Progenitor cell of endocrine pancreas (in vitro differentiated cells): ENCODE data around the gene TTC23. TPM values are rescaled to one million over a fixed set of nuclear protein-coding genes. Genes with fewer than 3 reads are reported as not detected.

ENCODE experiments used
- DNase-seq: peaks from one replicate; pipeline ENCODE4 v3.0.0; 2021; ENCODE audit warnings: low spot score; ENCODE audit not compliant: unreplicated experiment
- H3K27ac Mint-ChIP-seq: 2 replicates; pipeline ENCODE4 v1.8.0; 2021; ENCODE audit warnings: mild to moderate bottlenecking, moderate library complexity, mixed read lengths
- H3K27me3 Mint-ChIP-seq: 2 replicates; pipeline ENCODE4 v1.8.0; 2021; ENCODE audit warnings: mixed read lengths
- H3K36me3 Mint-ChIP-seq: 2 replicates; pipeline ENCODE4 v1.8.0; 2022; ENCODE audit warnings: mixed read lengths; ENCODE audit not compliant: insufficient read depth
- H3K4me1 Mint-ChIP-seq: 2 replicates; pipeline ENCODE4 v1.8.0; 2021; ENCODE audit warnings: low read depth, mixed read lengths
- H3K4me3 Mint-ChIP-seq: 2 replicates; pipeline ENCODE4 v1.8.0; 2021; ENCODE audit warnings: low read depth, mild to moderate bottlenecking, moderate library complexity, mixed read lengths
- H3K9me3 Mint-ChIP-seq: 2 replicates; pipeline ENCODE4 v1.8.0; 2021; ENCODE audit warnings: low read depth, mixed read lengths
- total RNA-seq: library from RNA; stranded (reverse); gene quantifications from 2 replicates; pipeline ENCODE4 v1.2.1, GENCODE V29; 2021
- TF ChIP-seq, protein P1 (sequence below): fragments of 200-600 bp; sonication (generic); IDR thresholded peaks from one replicate; pipeline ENCODE4 v1.5.0; 2021; ENCODE audit warnings: antibody characterized with exemption, mild to moderate bottlenecking; ENCODE audit not compliant: unreplicated experiment

The TTC23 gene
- total RNA-seq, 1 donor from 2014 or later: 28.4 TPM

DNA sequence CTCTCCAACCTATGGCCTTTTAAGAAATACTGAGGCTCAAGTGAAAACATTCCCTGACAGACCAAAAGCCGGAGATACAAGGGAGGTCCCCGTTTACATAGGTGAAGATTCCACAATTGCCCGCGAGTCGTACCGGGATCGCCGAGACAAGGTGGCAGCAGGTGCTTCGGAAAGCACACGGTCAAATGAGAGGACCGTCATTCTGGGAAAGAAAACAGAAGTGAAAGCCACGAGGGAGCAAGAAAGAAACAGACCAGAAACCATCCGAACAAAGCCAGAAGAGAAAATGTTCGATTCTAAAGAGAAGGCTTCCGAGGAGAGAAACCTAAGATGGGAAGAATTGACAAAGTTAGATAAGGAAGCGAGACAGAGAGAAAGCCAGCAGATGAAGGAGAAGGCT lies 119.7 kb downstream of the TTC23 start:
- no peak overlapping the region for H3K27ac Mint-ChIP-seq
- H3K36me3 Mint-ChIP-seq: peaks cover 20% of the 10 kb centered on the region

GRCh38 chr15:99128411-99128810 lies 121.0 kb downstream of the TTC23 start:
- Mint-ChIP-seq H3K4me3 (no peak overlapping the region), H3K27ac (no peak overlapping the region), H3K4me1 (peaks cover 8% of the 10 kb centered on the region), H3K36me3 (peaks cover 18% of the 10 kb centered on the region), H3K27me3 (no peaks in the 10 kb centered on the region), H3K9me3 (peaks cover 8% of the 10 kb centered on the region)
- no peak for DNase-seq
- TF ChIP-seq, protein P1, sequence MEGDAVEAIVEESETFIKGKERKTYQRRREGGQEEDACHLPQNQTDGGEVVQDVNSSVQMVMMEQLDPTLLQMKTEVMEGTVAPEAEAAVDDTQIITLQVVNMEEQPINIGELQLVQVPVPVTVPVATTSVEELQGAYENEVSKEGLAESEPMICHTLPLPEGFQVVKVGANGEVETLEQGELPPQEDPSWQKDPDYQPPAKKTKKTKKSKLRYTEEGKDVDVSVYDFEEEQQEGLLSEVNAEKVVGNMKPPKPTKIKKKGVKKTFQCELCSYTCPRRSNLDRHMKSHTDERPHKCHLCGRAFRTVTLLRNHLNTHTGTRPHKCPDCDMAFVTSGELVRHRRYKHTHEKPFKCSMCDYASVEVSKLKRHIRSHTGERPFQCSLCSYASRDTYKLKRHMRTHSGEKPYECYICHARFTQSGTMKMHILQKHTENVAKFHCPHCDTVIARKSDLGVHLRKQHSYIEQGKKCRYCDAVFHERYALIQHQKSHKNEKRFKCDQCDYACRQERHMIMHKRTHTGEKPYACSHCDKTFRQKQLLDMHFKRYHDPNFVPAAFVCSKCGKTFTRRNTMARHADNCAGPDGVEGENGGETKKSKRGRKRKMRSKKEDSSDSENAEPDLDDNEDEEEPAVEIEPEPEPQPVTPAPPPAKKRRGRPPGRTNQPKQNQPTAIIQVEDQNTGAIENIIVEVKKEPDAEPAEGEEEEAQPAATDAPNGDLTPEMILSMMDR: no peak

More for the DNA sequence above, 119.7 kb downstream of the TTC23 start:
- H3K4me3 Mint-ChIP-seq: no peak overlapping the region
- peaks cover 8% of the 10 kb centered on the region for H3K9me3 Mint-ChIP-seq
- no peak for DNase-seq
- H3K4me1 Mint-ChIP-seq: peaks cover 2% of the 10 kb centered on the region
- H3K27me3 Mint-ChIP-seq: no peaks in the 10 kb centered on the region
- TF ChIP-seq, protein P1: no peak

DNA sequence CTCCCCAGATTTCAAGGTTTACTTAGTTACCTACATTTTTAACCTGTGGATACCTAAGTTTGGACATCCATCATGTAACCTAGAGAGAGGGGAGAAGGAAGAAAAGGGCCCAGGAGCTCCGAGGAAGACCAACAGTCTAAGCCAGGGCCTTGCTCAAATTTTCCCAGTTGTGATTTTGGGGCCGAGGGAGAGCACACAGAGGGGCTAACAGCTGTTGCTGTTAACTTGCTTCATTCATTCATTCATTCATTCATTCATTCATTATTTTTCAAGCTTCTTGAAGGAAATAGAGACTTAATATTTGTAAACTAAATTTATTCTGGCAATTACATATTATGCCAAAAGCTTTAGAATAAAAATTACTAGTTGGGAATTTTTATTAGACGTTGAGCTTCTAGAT lies 121.6 kb downstream of the TTC23 start:
- TF ChIP-seq, protein P1: no peak
- peaks cover 8% of the 10 kb centered on the region for H3K9me3 Mint-ChIP-seq

GRCh38 chr15:99126930-99127329 lies 122.5 kb downstream of the TTC23 start:
- Mint-ChIP-seq H3K9me3 (peaks cover 8% of the 10 kb centered on the region), H3K27ac (no peak overlapping the region), H3K4me3 (no peak overlapping the region), H3K27me3 (no peaks in the 10 kb centered on the region), H3K36me3 (peaks cover 18% of the 10 kb centered on the region), H3K4me1 (peaks cover 8% of the 10 kb centered on the region)
- TF ChIP-seq, protein P1: no peak
- DNase-seq: no peak

More for the DNA sequence above, 121.6 kb downstream of the TTC23 start:
- Mint-ChIP-seq H3K27ac (no peak overlapping the region), H3K27me3 (no peaks in the 10 kb centered on the region), H3K4me3 (no peak overlapping the region), H3K36me3 (peaks cover 18% of the 10 kb centered on the region), H3K4me1 (peaks cover 8% of the 10 kb centered on the region)
- no peak for DNase-seq

DNA sequence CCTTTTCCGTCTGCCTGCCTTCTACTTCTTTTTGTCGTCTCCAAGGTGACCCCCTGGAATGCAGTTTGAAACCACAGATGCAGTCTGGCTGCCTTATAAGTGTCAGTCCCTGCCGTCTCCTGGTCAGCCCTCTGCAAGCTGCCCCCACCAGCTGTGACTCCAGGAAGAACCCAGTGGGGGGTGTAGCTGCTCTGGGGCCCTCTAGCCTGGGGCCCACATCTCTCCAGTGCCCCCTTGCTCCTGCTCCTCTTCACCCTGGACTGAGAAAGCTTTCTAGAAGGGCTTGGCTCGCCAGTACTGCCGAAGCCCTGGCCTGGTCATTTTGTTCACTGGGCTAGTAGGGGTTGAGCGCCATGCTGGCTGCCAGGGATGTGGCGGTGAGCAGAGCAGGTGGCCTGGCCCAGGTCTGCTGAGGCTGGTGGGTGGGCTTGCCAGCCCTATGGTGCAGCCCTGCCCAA lies 123.2 kb downstream of the TTC23 start:
- H3K9me3 Mint-ChIP-seq: peaks cover 8% of the 10 kb centered on the region
- peaks cover 8% of the 10 kb centered on the region for H3K4me1 Mint-ChIP-seq
- TF ChIP-seq, protein P1: no peak
- no peaks in the 10 kb centered on the region for H3K27me3 Mint-ChIP-seq
- H3K27ac Mint-ChIP-seq: no peak overlapping the region
- H3K36me3 Mint-ChIP-seq: peaks cover 17% of the 10 kb centered on the region
- DNase-seq: no peak
- no peak overlapping the region for H3K4me3 Mint-ChIP-seq
